ENCODE measurements around the gene CCL4.
"Not testable (repeated sequence)": the region's sequence is repeated elsewhere in the genome, so short reads cannot be mapped to it uniquely, and the experiment has no call there.

CCL4 gene

GRCh38 chr17:36087897-36088572 lies 15.6 kb upstream of the CCL4 start:
- not testable (repeated sequence) for DNase-seq (ENCODE audit: low read depth)

GRCh38 chr17:36088670-36089338 lies 14.8 kb upstream of the CCL4 start:
- no peak for DNase-seq (ENCODE audit: low read depth)

- DNase-seq (ENCODE audit: low read depth) = no peak
Observed at GRCh38 chr17:36089339-36089865, 14.2 kb upstream of the CCL4 start.

- no peak for DNase-seq (ENCODE audit: low read depth)
Observed at GRCh38 chr17:36089888-36090836, 13.5 kb upstream of the CCL4 start, which contains the start of gene CCL3. TSS of gene CCL3 (minus strand) at chr17:36090143. CDS start at chr17:36090058, 85 bp downstream.

DNA sequence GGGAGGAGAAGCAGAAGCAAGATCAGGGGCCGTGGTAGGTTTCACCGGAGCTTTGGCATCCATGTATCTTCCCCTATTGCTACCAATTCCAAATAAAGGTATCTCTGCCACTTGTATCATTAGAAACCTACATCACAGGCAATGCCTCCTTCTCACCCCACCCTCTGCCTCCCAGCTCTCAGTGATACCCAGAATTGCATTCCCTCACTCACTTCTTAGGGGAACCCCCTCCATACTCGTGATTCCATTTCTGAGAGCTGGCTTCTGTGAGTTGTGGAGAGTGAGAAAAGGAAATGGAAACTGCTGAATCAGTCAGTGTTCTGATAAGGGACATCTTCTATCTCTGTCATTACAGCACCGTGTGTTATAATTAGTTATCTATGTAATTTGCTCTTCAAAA lies 11.4 kb upstream of the CCL4 start:
- no peak for DNase-seq (ENCODE audit: low read depth)

- not testable (repeated sequence) for DNase-seq (ENCODE audit: low read depth)
Observed at GRCh38 chr17:36092715-36093114, 10.9 kb upstream of the CCL4 start.

- DNase-seq (ENCODE audit: low read depth) = no peak
Observed at GRCh38 chr17:36094232-36094631, 9.4 kb upstream of the CCL4 start.

- DNase-seq (ENCODE audit: low read depth) = no peak
Observed at GRCh38 chr17:36094746-36095145, 8.9 kb upstream of the CCL4 start.

GRCh38 chr17:36095992-36096391 lies 7.6 kb upstream of the CCL4 start:
- no peak for DNase-seq (ENCODE audit: low read depth)

GRCh38 chr17:36099004-36099403 lies 4.6 kb upstream of the CCL4 start:
- not testable (repeated sequence) for DNase-seq (ENCODE audit: low read depth)

- DNase-seq (ENCODE audit: low read depth) = not testable (repeated sequence)
Observed at GRCh38 chr17:36104246-36104645, 619 bp downstream of the CCL4 start.

DNA sequence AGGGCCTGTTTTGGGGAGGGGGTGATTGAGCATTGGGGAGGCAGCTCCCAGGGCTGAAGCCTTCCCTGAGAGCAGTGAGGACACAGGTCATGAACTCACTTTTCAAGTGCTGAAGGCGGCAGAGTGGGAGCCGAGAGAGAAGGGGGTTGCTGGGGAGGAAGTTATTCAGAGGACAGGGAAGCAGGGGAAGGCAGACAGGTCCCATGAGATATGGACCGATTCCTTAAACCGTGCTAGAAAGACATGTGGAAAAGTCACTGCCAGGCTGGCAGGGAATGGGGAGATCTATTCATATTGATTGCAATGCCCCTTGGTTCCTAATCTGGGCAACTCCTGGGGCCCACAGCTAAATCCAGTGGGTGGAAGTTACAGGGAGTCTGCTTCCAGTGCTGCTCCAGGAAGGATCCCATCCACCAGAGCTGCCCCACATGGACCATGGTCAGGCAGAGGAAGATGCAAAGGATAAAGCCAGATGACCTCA lies 1.1 kb downstream of the CCL4 start:
- no peak for DNase-seq (ENCODE audit: low read depth)

DNA sequence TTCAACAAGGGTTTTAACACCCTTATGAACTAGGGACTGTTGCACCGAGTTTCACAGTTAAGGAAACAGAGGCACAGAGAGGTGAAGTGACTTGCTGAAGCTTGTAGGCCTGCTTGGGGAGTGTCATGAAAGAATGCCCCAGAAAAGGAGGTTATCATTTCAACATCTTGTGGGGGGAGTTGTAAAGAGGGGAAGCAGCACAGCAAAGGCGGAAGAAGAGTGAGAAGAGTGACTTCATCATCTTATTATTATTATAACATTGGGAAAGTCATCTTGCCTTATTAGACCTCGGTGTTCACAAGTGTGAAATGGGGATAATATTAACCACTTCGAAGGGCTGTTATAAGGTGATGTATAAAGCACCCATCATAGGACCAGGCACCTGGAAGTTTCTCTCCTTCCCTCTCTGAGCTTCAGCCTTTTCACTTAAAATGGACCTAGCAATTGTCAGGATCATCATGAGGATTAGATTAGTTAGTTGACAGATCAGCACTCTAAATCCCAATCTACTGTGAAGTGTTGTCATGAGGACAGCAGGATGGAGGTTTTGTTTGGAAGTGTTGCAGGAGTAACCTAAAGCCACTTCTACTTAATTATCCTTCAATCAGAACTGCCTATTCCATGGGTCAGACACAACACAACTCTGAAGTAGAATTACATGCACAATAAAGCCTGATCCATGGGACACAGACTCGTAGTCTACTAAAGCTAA lies 2.3 kb downstream of the CCL4 start:
- DNase-seq (ENCODE audit: low read depth) = no peak

DNA sequence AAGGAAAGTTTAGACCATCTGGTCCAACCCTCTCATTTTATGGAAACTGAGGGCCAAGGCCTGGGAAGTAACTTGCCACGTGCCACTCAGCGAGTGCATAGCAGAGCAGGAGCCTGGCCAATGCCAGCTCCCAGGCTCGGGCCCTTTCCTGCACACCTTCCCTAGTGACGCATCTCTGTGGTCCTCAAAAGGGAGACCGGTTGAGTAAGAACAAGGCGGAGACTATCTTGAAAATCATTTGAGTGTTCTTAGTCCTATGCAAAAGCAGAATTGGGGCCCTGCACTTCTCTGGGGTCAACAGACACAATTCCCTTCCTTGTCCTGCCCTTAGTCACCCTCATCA lies 2.8 kb downstream of the CCL4 start:
- no peak for DNase-seq (ENCODE audit: low read depth)

DNA sequence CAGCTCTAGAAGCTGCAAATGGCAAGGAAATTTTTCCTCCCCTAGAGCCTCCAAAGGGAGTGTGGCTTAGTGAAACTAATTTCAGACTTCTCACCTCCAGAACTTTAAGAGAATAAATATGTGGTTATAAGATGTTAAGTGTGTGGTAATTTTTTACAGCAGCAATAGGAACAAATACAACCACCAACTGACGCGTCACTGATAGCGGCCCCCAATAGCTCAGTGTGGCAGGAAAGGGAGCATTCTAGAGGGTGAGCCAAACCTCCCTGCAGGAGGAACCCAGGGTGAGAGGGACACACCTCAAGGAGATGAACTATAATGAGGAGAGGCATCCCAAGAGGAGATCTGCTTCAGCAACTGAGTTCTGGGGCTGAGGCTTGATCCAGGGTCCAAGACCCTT lies 4.0 kb downstream of the CCL4 start:
- DNase-seq (ENCODE audit: low read depth) = no peak

DNA sequence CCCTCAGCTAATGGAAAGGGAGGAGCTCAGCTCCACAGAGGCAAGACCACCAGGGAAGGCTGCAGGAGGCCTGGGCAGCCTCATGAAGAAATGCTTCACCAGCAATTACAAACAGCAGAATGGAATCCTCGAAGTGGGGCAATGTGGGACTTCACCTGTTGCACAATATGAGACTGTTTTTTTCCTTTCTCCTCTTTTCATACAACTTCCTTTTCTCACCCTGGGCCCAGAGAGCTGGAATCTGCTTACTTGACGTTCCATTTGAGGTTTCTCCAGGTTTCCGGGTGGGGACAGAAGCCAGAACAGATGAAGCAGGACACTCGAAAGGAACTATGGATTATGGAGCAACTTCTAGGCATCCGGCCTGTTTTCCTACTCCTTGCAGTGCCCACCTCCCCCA lies 4.6 kb downstream of the CCL4 start:
- not testable (repeated sequence) for DNase-seq (ENCODE audit: low read depth)

- no peak for DNase-seq (ENCODE audit: low read depth)
Observed at GRCh38 chr17:36111068-36111490, 7.5 kb downstream of the CCL4 start.

GRCh38 chr17:36112572-36112971 lies 8.9 kb downstream of the CCL4 start:
- no peak for DNase-seq (ENCODE audit: low read depth)

- not testable (repeated sequence) for DNase-seq (ENCODE audit: low read depth)
Observed at GRCh38 chr17:36113131-36113530, 9.5 kb downstream of the CCL4 start.

DNA sequence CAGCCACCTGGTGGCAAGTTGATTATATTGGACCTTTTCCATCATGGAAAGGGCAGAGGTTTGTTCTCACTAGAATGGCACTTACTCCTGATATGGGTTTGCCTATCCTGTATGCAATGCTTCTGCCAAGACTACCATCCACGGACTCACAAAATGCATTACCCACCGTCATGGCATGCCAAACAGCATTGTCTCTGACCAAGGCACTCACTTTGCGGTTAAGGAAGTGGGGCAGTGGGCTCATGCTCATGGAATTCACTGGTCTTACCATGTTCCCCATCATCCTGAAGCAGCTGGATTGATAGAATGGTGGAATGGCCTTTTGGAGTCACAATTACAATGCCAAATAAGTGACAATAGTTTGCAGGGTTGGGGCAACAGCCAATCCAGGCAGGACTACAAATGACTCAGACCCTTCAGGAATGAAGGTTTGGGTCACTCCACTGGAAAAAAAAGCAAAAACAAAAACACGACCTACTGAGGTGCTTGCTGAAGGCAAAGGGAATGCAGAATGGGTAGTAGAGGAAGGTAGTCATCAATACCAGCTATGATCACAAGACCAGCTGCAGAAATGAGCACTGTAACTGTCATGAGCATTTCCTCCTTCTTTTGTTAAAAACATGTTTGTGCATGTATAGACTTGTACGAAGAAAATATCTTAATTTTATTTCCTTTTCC lies 11.5 kb downstream of the CCL4 start:
- DNase-seq (ENCODE audit: low read depth) = not testable (repeated sequence)

GRCh38 chr17:36115649-36115977 lies 12.0 kb downstream of the CCL4 start:
- DNase-seq (ENCODE audit: low read depth) = not testable (repeated sequence)
